SK-N-DZ (cell line): ENCODE data around the gene SLC13A3.

Experiments
- DNase-seq: peaks from one replicate; pipeline ENCODE4 v3.0.0-alpha.2; 2015; ENCODE audit warnings: low spot score

SLC13A3 gene

GRCh38 chr20:46605978-46606816 is 45.1 kb downstream of the SLC13A3 start:
- DNase-seq = no peak

DNA sequence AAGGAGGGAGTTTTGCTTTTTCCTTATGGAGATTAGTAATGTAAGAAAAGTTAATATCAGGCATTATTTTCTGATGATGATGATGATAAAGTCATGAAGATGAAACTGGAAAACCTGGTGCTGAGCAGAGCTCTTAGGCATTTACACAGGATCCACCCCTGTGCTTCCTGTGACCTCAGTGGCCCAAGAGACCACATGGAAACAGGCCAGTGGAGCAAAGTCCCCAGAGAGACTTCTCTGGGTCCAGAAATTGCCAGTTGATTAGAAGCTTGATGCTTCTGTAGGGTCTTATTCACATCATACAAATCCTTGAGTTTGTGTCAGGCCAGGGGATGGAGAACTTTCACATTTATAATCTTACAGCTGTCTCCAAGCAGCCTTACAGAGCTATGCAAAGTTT is 46.1 kb downstream of the SLC13A3 start:
- no peak for DNase-seq

DNA sequence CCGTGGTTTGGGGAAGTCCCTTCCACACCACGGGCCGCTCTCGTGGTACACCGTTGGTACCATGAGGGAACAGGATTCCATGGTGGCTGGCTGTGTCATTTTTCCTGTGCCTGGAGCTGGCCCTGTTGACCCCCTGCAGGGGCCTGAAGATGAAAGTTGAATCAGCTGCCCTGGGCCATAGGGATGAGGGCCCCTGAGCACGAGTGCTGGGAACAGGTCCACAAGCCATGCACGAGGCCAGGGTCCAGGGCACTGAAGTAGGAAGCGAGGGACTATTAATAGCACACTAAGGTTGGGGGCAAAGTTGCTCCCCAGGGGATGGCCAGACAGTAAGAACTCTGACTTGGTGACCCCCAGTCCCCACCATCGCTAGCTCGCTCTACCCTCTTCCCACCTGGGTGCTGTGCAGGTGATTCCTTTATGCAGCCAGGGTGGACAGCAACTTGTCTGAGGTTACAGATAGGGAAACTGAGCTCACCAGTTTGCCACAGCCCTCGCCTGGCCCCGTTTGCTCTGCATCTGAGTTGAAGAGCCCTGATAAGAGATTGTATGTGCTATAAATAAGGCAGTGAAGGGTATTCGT is 46.6 kb downstream of the SLC13A3 start:
- no peak for DNase-seq

GRCh38 chr20:46602429-46602828 is 48.8 kb downstream of the SLC13A3 start:
- no peak for DNase-seq

- DNase-seq = no peak
Measured at GRCh38 chr20:46601603-46602122, 49.6 kb downstream of the SLC13A3 start.

DNA sequence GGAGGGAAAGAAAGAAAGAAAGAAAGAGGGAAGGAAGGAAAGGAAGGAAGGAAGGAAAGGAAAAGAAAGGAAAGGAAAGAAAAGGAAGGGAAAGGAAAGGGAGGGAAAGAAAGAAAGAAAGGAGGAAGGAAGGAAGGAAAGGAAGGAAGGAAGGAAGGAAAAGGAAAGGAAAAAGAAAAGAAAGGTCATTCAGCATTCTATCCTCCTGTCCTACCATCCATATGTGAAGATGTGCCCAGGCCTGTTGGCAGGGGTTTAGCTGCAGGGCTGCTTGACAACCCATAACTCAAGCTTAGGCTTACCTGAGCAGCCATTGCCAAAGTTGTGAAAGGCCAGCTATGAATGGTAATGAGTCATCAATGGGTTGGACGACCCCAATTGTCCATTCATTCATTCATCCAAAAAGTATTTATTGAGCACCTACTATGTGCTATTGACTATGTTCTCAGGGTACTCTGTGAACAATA is 50.9 kb downstream of the SLC13A3 start:
- no peak for DNase-seq

DNA sequence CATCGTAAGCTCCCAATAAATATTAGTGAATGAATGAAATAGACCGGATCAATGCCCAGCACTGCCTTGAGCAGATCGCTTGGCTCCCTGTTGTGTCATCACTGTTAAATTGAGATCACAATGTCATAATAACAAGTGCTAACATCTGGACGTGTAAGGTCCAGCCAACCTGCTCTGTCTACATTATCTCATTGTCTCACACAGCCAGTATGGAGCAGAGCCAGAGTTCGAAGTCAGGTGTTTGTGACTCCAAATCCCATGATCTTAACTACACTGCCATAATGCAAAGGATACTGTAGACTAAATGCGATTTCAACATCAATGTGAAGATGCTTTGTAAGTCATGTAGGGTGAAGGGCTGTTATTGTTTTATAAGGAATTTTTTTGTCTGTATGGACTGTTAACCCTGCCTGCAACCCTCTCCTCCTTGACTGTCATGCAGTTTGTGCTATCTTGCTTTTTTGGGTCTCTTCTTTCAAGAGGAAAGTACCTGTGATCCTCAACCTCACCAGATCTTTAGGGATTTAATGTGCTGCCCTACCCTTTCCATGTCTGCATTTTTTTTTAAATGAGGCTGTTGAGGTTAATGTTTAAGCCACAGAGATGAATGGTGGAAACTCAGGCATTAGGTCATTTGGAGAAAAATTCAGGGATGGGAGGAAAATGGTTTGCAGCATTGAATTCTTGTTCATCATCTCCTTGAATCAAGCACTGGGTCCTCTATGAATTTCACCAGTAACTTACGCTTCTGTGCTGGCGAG is 51.9 kb downstream of the SLC13A3 start:
- DNase-seq = no peak

DNA sequence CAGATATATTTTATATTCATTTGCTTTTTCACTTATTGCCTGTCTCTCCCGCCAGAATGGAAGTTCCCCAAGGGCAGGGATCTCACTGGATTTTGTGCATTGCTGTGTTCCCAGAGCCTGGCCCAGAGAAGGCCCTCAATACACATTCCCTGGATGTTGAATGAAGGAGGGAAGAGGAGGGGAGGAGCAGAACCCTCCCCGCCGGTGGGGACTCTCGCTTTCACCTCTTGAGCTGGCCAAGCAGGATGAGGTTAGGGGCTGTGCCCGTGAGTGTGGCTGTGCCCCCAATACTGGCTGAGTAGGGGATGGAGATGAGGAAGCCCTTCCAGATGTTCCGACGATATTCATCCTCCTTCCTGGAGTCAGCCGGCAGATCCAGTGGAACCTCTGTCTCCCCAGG is 55.3 kb downstream of the SLC13A3 start:
- DNase-seq = no peak

DNA sequence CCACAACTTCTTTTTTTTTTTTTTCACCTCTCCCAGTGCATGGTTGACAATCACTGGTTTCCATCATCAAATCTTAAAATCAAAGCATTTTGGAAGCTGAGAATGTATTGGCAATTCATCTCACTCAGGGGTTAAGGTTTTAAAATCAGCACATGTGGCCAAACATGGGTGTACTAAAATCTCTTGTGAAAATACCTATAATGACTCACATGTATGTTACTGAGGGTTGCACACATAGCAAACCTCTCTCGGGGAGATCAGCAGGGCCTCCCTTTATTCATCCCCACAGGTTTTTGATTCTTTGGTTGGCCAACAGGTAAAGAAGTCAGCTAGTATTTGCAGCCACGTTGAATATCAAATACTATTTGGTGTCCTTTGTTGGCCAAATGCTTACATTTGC is 56.5 kb downstream of the SLC13A3 start:
- no peak for DNase-seq

DNA sequence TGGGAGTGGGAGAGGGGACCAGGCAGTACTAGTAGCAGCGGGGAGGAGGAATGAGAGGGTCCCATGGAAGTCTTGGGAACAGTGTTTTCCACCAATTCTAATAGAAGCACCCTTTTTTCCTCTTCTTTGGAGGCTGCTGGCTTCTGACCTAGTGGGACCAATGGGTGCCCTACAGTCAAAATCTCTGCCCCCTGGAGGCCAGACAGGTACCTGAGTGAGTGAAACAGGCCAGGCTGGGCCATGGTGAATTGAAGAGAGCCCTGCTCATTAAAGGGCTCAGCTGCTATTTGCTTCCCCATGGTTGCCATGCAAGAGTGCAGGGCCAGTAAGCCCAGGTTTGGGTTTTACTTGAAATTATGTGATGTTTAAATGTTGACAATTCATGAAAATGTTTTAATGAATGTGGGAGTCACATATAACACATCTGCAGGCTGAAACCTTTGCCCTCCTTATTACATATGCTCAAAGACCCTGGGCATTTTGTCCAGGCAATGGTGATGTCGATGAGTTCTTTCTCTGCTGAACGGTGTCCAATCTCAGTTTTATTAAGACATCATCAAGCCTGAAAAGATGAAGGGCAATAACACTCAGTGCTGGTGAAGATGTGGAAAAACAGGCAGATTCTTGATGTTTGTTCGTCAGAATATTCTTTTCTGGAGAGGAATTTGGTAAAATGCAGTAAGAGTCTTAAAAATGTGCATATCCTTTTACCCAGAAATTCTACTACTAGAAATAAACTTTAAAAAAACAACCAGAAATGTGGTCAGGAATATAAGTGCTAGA is 58.5 kb downstream of the SLC13A3 start:
- DNase-seq = no peak

- DNase-seq = no peak
Measured at GRCh38 chr20:46590443-46590842, 60.8 kb downstream of the SLC13A3 start.

- no peak for DNase-seq
Measured at GRCh38 chr20:46588532-46589511, 62.4 kb downstream of the SLC13A3 start.

DNA sequence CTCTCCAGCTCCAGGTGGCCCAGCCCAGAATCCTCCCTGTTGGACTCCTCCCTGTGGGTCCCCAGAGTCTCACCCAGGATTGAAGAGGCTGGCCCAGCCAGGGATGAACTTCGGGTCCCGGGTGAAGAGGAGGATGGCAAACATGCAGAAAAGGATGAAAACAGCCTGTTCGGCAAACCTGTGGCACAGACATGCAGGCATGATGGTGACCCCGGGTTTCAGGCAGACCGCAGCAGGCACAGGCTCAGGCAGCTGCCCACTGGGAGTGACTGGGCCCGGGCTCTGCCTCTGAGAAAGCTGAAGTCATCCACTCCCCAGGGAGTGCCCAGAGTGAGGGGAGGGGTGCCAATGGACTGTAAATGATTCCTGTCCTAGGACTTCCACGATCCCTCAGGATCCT is 63.3 kb downstream of the SLC13A3 start:
- DNase-seq = no peak

- DNase-seq = no peak
Measured at GRCh38 chr20:46586724-46587123, 64.5 kb downstream of the SLC13A3 start.

DNA sequence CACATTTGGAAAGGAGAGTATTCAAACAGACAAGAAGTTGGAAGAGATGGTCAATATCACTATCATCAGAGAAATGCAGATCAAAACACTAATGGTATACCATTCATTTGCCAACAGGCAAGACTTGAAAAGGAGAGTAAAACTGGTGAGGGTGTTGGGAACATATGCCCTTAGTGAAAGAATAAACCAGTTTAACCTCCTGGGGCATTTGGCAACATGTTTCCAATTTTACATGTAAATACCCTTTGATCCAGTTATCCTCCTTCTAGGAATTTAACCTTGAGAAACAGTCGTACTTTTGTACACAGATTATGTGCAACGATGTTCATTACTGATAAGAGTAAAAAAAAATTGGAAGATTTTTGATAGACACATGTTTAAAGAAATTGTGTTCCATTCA is 66.8 kb downstream of the SLC13A3 start:
- DNase-seq = no peak

DNA sequence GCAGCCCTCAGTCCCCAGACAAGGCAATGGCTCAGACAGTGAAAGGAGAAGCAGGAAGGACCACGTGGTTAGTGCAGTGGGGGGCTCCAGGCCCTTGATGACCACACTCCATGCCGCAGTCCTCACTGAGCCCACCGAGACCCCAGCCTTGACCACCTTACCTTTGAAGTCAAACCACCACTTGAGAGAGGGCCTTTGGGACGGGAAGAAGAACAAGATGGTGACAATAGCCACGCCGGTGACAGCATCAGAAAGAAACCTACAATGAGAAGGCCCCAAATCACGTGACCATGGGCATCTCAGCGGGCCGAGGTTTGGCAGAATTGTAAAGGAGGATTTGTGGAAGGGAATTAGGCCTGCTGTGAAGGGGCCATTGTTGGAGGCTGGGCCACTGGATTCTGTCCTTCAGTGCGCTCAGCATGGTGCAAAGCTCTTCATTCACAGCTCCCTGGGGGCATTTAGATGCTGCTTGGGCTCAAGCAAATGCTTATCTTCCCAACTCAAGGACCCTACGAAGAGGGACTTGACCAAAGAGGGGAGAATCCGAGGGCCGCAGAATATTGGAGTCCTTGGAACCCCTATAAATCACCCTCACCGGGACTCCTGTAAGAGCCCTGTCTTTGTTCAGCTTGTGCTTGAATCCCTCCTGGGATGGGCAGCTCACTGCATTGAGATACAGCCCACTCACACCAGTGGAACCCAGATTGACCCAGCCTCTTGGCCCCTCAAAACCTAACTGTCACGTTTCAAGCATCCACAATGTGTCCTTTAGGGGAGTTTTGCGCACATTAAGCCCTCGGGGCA is 67.6 kb downstream of the SLC13A3 start:
- DNase-seq = no peak

DNA sequence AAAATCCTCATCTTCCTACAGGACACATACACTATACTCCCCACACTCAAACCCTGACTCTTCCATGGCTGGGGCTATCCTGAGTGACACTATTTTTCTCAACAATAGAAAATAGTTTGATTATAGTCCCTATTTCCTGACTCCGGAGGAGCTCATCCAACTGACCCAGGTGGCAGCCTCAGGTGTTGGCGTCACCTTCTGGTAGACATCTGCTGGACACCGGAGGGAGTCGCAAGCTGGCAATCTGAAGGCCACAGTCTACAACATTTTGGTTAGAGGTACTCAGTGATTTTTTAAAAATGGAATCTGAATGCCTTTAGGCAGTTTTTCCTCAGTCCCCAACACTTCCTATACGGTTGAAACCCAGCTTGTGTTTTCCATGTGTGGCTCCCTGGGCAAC is 68.6 kb downstream of the SLC13A3 start:
- DNase-seq = no peak

DNA sequence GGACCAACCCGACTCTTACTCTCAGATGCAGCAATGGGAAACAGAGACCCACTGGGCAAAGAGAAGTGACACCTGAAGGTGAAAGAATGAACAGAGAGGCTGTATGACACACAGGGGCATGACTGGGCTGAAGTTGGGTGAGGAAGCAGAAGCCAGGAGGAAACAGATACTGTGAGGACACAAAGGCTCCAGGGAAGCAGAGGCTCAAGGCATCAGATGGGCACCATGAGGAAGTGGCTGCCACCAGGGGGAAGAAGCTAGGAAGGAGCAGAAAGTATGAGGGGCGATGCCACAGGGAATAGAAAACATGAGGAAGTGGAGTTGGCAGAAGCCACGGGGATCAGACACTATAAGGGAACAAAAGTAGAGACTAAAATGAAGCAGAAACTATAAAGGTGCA is 69.9 kb downstream of the SLC13A3 start:
- no peak for DNase-seq

- DNase-seq = no peak
Measured at GRCh38 chr20:46580613-46581205, 70.5 kb downstream of the SLC13A3 start.
